NT2/D1 (cell line): ENCODE data around the gene TSSK2.

Source experiments
- DNase-seq: peaks from one replicate; pipeline ENCODE4 v3.0.0-alpha.2; 2011; ENCODE audit warnings: low read depth, low spot score
- H3K27me3 ChIP-seq: 2 replicates; pipeline ENCODE4 v1.6.0; 2011; ENCODE audit warnings: mild to moderate bottlenecking; ENCODE audit not compliant: insufficient read length, insufficient read depth
- H3K36me3 ChIP-seq: 2 replicates; pipeline ENCODE4 v1.6.1; 2011; ENCODE audit warnings: mild to moderate bottlenecking, low read length, mixed read lengths; ENCODE audit not compliant: insufficient read depth, insufficient read length
- H3K4me1 ChIP-seq: 2 replicates; pipeline ENCODE4 v1.5.1; 2011; ENCODE audit not compliant: insufficient read depth, insufficient read length
- H3K4me3 ChIP-seq: 2 replicates; pipeline ENCODE4 v1.5.1; 2011; ENCODE audit warnings: low read depth; ENCODE audit not compliant: insufficient read length
- H3K9ac ChIP-seq: 2 replicates; pipeline ENCODE4 v1.6.0; 2011; ENCODE audit warnings: low read depth; ENCODE audit not compliant: insufficient read length
- H3K9me3 ChIP-seq: 2 replicates; pipeline ENCODE4 v1.5.1; 2011; ENCODE audit warnings: mild to moderate bottlenecking, low read length; ENCODE audit not compliant: insufficient read depth
- SUZ12 ChIP-seq: IDR thresholded peaks from 2 replicates; pipeline ENCODE4 v1.6.1; 2011; ENCODE audit not compliant: insufficient read length, insufficient read depth; ENCODE audit errors: extremely low read depth
- YY1 ChIP-seq: IDR thresholded peaks from 2 replicates; pipeline ENCODE4 v1.6.1; 2011; ENCODE audit not compliant: insufficient read length, insufficient read depth
- ZNF274 ChIP-seq: IDR thresholded peaks from 2 replicates; pipeline ENCODE4 v1.6.1; 2011; ENCODE audit warnings: mild to moderate bottlenecking, low read depth, low read length

Gene TSSK2

GRCh38 chr22:19132153-19132552, 1.0 kb downstream of the TSSK2 start:
- peaks cover 59% of the 10 kb centered on the region for H3K36me3 ChIP-seq
- no peak overlapping the region for H3K9ac ChIP-seq
- no peaks in the 10 kb centered on the region for H3K4me1 ChIP-seq
- no peaks in the 10 kb centered on the region for H3K27me3 ChIP-seq
- H3K9me3 ChIP-seq = no peaks in the 10 kb centered on the region
- no peak overlapping the region for H3K4me3 ChIP-seq
- no peak for DNase-seq
- TF ChIP-seq ZNF274 (no peak), SUZ12 (no peak), YY1 (no peak)

GRCh38 chr22:19132693-19133400, 1.7 kb downstream of the TSSK2 start:
- H3K27me3 ChIP-seq = no peaks in the 10 kb centered on the region
- no peaks in the 10 kb centered on the region for H3K9me3 ChIP-seq
- no peak for DNase-seq
- no peak overlapping the region for H3K9ac ChIP-seq
- TF ChIP-seq SUZ12 (no peak), ZNF274 (no peak), YY1 (no peak)
- H3K4me3 ChIP-seq = no peak overlapping the region
- H3K4me1 ChIP-seq = no peaks in the 10 kb centered on the region
- H3K36me3 ChIP-seq = peaks cover 66% of the 10 kb centered on the region

GRCh38 chr22:19133561-19133960, 2.5 kb downstream of the TSSK2 start:
- no peak for DNase-seq
- Histone ChIP-seq H3K9me3 (no peaks in the 10 kb centered on the region), H3K9ac (no peak overlapping the region), H3K36me3 (peaks cover 73% of the 10 kb centered on the region), H3K27me3 (no peaks in the 10 kb centered on the region), H3K4me1 (no peaks in the 10 kb centered on the region), H3K4me3 (no peak overlapping the region)
- no peak for TF ChIP-seq YY1
- no peak for TF ChIP-seq ZNF274
- no peak for TF ChIP-seq SUZ12

- Histone ChIP-seq H3K9me3 (no peaks in the 10 kb centered on the region), H3K4me3 (no peak overlapping the region), H3K4me1 (no peaks in the 10 kb centered on the region), H3K36me3 (peaks cover 80% of the 10 kb centered on the region), H3K9ac (no peak overlapping the region), H3K27me3 (no peaks in the 10 kb centered on the region)
- no peak for DNase-seq
- TF ChIP-seq ZNF274 = no peak
- TF ChIP-seq YY1 = no peak
- TF ChIP-seq SUZ12 = no peak
Observed at GRCh38 chr22:19134176-19134831, 3.2 kb downstream of the TSSK2 start.

- DNase-seq = no peak
- TF ChIP-seq ZNF274 = no peak
- TF ChIP-seq YY1 = no peak
- no peak for TF ChIP-seq SUZ12
- Histone ChIP-seq H3K4me1 (no peaks in the 10 kb centered on the region), H3K27me3 (no peaks in the 10 kb centered on the region), H3K9me3 (no peaks in the 10 kb centered on the region), H3K36me3 (peaks cover 86% of the 10 kb centered on the region), H3K9ac (no peak overlapping the region), H3K4me3 (no peak overlapping the region)
Observed at GRCh38 chr22:19134874-19135273, 3.8 kb downstream of the TSSK2 start.

- Histone ChIP-seq H3K4me1 (no peaks in the 10 kb centered on the region), H3K27me3 (no peaks in the 10 kb centered on the region), H3K9ac (no peak overlapping the region), H3K9me3 (no peaks in the 10 kb centered on the region), H3K36me3 (peaks cover 90% of the 10 kb centered on the region), H3K4me3 (no peak overlapping the region)
- no peak for DNase-seq
- TF ChIP-seq YY1 (no peak), SUZ12 (no peak), ZNF274 (no peak)
Observed at GRCh38 chr22:19136915-19137314, 5.8 kb downstream of the TSSK2 start.

GRCh38 chr22:19137384-19138216, 6.5 kb downstream of the TSSK2 start:
- no peaks in the 10 kb centered on the region for H3K4me1 ChIP-seq
- no peaks in the 10 kb centered on the region for H3K9me3 ChIP-seq
- no peak overlapping the region for H3K9ac ChIP-seq
- no peak for DNase-seq
- TF ChIP-seq ZNF274 (no peak), SUZ12 (no peak), YY1 (no peak)
- no peaks in the 10 kb centered on the region for H3K27me3 ChIP-seq
- no peak overlapping the region for H3K4me3 ChIP-seq
- H3K36me3 ChIP-seq = peaks cover 91% of the 10 kb centered on the region
